HepG2 (cell line): ENCODE data around the gene HHATL.

Source experiments
- ATF7 ChIP-seq, 2 experiments: fragments of 450-650 bp in 1 of 2; sonication (generic) in 1 of 2; formaldehyde crosslinking in 1 of 2; IDR thresholded peaks; 2 replicates each; pipeline versions ENCODE4 v1.4.0 to v1.6.1; 2016 to 2020; ENCODE audit warnings: antibody characterized with exemption in 1 of 2, mild to moderate bottlenecking in 1 of 2, missing genetic modification reagents in 1 of 2
- BCL3 ChIP-seq: sonication (generic); formaldehyde crosslinking; IDR thresholded peaks from 2 replicates; pipeline ENCODE4 v1.5.1; 2020; ENCODE audit warnings: mild to moderate bottlenecking, missing genetic modification reagents, moderate library complexity
- E2F2 ChIP-seq: sonication (generic); formaldehyde crosslinking; IDR thresholded peaks from 2 replicates; pipeline ENCODE4 v1.4.0; 2020; ENCODE audit warnings: missing genetic modification reagents, borderline replicate concordance
- POLR2A ChIP-seq, 2 experiments: IDR thresholded peaks; 2 replicates each; pipeline ENCODE4 v1.6.1; 2011; ENCODE audit warnings: low read depth in 2 of 2, low read length in 2 of 2, mild to moderate bottlenecking in 1 of 2, moderate library complexity in 1 of 2; ENCODE audit not compliant: insufficient read depth in 1 of 2
- POLR2AphosphoS5 ChIP-seq: IDR thresholded peaks from 2 replicates; pipeline ENCODE4 v1.6.1; 2012; ENCODE audit warnings: low read depth, low read length
- TCF12 ChIP-seq, 2 experiments: fragments of 450-650 bp in 1 of 2; sonication (generic) in 1 of 2; formaldehyde crosslinking in 1 of 2; IDR thresholded peaks; 2 replicates each; pipeline versions ENCODE4 v1.6.1 to v1.8.0; 2017 to 2022; ENCODE audit warnings: antibody characterized with exemption in 1 of 2, mild to moderate bottlenecking in 1 of 2, missing genetic modification reagents in 1 of 2, moderate library complexity in 1 of 2
- UBTF ChIP-seq: sonication (generic); formaldehyde crosslinking; IDR thresholded peaks from 2 replicates; pipeline ENCODE4 v1.4.0; 2020; ENCODE audit warnings: mild to moderate bottlenecking, missing genetic modification reagents
- ZBTB7A ChIP-seq: sonication (generic); formaldehyde crosslinking; IDR thresholded peaks from 2 replicates; pipeline ENCODE4 v1.8.0; 2022; ENCODE audit warnings: mild to moderate bottlenecking, missing genetic modification reagents
- ZSCAN29 ChIP-seq: sonication (generic); formaldehyde crosslinking; conservative IDR thresholded peaks from 2 replicates; pipeline ENCODE4 v1.4.0; 2020; ENCODE audit warnings: mild to moderate bottlenecking, missing genetic modification reagents

- no peak for TF ChIP-seq ZBTB7A (CRISPR knock-in tag)
- TF ChIP-seq E2F2: no peak
- no peak for TF ChIP-seq TCF12 (IDR thresholded peaks at IDR 0.05)
- TF ChIP-seq TCF12 (CRISPR knock-in tag; IDR thresholded peaks at IDR 0.05): no peak
- TF ChIP-seq POLR2A (IDR thresholded peaks at IDR 0.05; ENCODE audit: insufficient read depth in 1 of 2, low read depth in 2 of 2, low read length in 2 of 2): no peak
- TF ChIP-seq POLR2AphosphoS5: no peak
- TF ChIP-seq BCL3 (CRISPR knock-in tag): no peak
- no peak for TF ChIP-seq UBTF (CRISPR knock-in tag)
- no peak for TF ChIP-seq ATF7 (IDR thresholded peaks at IDR 0.05)
- no peak for TF ChIP-seq ATF7 (CRISPR knock-in tag; IDR thresholded peaks at IDR 0.05)
- no peak for TF ChIP-seq ZSCAN29
Observed at GRCh38 chr3:42739401-42740158, 37.0 kb upstream of the HHATL start.
